Mesenteric fat pad (tissue), 1 donor: ENCODE results near the gene GSN. TPM values are rescaled to one million over a fixed set of nuclear protein-coding genes. Genes with fewer than 3 reads are reported as not detected.
A peak's percentile ranks its signal among the peaks of the same experiment; 100 is the strongest.

Experiments used
- DNase-seq: peaks from one replicate; pipeline ENCODE4 v3.0.0-alpha.2; 2020; ENCODE audit warnings: low spot score
- total RNA-seq: library from RNA; stranded (reverse); fragmentation: NEBNext Ultra II Directional; extraction: Animal tissue kit (Norgen Biotek cat#: 25700); gene quantifications from one replicate; pipeline ENCODE4 v1.2.1, GENCODE V29; 2021
- donor health status: DM: yes; HTN: yes; CAD: no.

The GSN gene
- total RNA-seq, 1 donor from 2014 or later, result 843 TPM

DNA sequence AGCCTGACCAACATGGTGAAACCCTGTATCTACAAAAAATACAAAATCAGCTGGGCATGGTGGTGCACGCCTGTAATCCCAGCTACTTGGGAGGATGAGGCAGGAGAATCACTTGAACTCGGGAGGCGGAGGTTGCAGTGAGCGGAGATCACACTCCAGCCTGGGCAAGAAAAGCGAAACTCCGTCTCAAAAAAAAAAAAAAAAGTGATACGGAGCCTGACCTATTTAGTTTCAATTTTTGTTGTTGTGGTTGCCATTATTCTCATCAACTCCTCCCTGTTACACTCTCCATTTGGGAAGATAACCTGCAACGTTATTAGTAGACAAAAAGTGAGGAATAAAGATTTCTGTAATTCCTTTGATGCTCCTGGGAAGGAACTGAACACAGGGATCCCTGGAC lies 100.8 kb downstream of the GSN start:
- DNase-seq, result no peak

DNA sequence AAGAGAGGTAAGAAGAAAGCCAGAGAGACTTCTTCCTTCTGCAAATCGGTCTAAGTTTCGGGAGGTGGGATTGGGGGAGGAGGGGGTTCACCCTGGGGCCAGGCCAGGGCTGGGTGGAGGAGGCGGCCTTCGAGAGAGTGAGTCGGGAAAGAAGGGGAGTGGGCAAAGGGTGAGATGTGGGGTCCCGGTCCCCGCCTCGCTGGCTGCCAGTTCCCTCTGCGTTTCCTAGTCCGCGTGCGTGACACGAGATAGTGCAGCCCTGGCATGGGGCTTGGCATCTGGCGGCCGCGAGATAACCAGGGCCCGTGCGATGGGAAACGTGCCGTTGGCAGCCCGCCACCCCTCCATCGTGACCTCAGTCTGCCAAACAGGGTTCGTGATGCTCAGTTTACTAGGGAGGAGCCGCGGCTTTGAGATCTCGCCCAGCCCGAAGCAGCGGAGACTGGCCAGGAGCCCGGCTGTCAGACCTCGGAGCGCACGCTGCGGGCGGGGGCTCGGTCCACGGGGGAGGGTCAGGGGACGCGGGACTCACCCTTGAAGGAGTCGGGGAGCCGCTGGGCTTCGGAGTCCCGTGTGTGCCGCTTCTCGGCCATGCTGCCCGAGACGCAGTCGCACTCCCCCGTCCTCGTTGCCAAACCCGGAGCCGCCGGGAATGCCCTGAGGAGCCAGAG lies 101.8 kb downstream of the GSN start, which contains the start of gene STOM:
STOM (minus strand) TSS at position 656 of the 671 bp plus-strand sequence; CDS start at position 593, 63 bp downstream.
- DNase-seq, result peak; percentile 95

- DNase-seq, result no peak
Observed at GRCh38 chr9:121371495-121372061, 103.6 kb downstream of the GSN start.

GRCh38 chr9:121372239-121373010 lies 104.5 kb downstream of the GSN start:
- DNase-seq, result no peak

GRCh38 chr9:121373011-121373729 lies 105.2 kb downstream of the GSN start:
- no peak for DNase-seq

DNA sequence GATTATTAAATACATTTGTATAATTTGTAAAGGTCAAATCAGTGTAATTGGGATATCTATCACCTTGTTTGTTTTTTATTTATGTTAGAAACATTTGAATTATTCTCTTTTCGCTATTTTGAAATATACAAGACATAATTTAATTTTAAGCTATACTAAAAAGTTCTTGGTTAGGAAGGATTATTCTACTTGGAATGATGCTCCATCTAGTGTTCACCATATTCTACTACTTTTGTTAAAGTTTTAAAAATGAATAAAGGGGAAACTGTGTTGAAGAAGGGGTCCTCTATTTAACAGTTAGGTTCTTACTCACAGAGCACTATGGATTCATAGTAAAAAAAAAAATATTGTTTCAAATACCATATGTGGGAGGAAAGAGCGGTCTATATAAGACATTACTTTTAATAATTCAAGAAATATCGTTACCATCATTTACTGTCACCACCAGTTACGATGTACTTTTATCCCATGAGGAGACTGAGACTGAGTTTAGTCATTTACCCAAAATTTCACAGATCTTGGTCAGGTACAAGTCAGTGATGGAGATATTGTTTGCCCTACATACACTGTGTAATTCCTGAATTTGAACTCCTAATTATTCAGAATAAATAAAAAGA lies 108.4 kb downstream of the GSN start:
- no peak for DNase-seq

GRCh38 chr9:121380846-121381245 lies 112.9 kb downstream of the GSN start:
- DNase-seq, result no peak

Other genes starting within 250 kb of the GSN start
- 2.1 TPM for gene C5, start 217.9 kb upstream of the GSN start, total RNA-seq
- gene CNTRL, start 193.2 kb upstream of the GSN start, total RNA-seq, result 12.7 TPM
- 56.9 TPM for gene RAB14, start 66.3 kb upstream of the GSN start, total RNA-seq
- 620 TPM for gene STOM, start 102.1 kb downstream of the GSN start, total RNA-seq
- 6.0 TPM for gene GGTA1, start 231.7 kb downstream of the GSN start, total RNA-seq